ELF-1 (cell line): Measurements from ENCODE around the gene ISCU.
A peak's percentile ranks its signal among the peaks of the same experiment; 100 is the strongest.
"Not testable (repeated sequence)": the region's sequence is repeated elsewhere in the genome, so short reads cannot be mapped to it uniquely, and the experiment has no call there.

Experiments used
- DNase-seq: peaks from one replicate; pipeline ENCODE4 v3.0.0-alpha.2; 2016; ENCODE audit warnings: low read depth, low spot score

Gene ISCU

GRCh38 chr12:108570743-108571608, 8.6 kb downstream of the ISCU start:
- DNase-seq: no peak

- DNase-seq: no peak
These were observed 9.3 kb downstream of the ISCU start for GRCh38 chr12:108571609-108572165.

- DNase-seq: no peak
These were observed 9.9 kb downstream of the ISCU start for GRCh38 chr12:108572166-108572790.

- DNase-seq: no peak
These were observed 10.9 kb downstream of the ISCU start for GRCh38 chr12:108573317-108573716.

GRCh38 chr12:108574276-108574675, 11.9 kb downstream of the ISCU start:
- DNase-seq: not testable (repeated sequence)

GRCh38 chr12:108575199-108575912, 13.0 kb downstream of the ISCU start:
- DNase-seq: no peak

GRCh38 chr12:108576660-108577234, 14.4 kb downstream of the ISCU start:
- DNase-seq: no peak

- no peak for DNase-seq
These were observed 15.1 kb downstream of the ISCU start for GRCh38 chr12:108577458-108577857.

GRCh38 chr12:108578264-108578663, 15.9 kb downstream of the ISCU start:
- DNase-seq: no peak

GRCh38 chr12:108578813-108579212, 16.4 kb downstream of the ISCU start:
- DNase-seq: no peak

- peak; percentile 58 for DNase-seq
These were observed 18.1 kb downstream of the ISCU start for GRCh38 chr12:108580531-108580930.

- DNase-seq: peak; percentile 31
These were observed 19.2 kb downstream of the ISCU start for GRCh38 chr12:108581311-108582227.

GRCh38 chr12:108582509-108582908, 20.1 kb downstream of the ISCU start:
- DNase-seq: no peak

GRCh38 chr12:108582978-108583770, 20.8 kb downstream of the ISCU start:
- no peak for DNase-seq

- DNase-seq: no peak
These were observed 21.6 kb downstream of the ISCU start for GRCh38 chr12:108583991-108584390.

- DNase-seq: no peak
These were observed 22.2 kb downstream of the ISCU start for GRCh38 chr12:108584456-108585065.

- DNase-seq: no peak
These were observed 23.5 kb downstream of the ISCU start for GRCh38 chr12:108585864-108586263.

GRCh38 chr12:108586306-108586705, 23.9 kb downstream of the ISCU start:
- DNase-seq: no peak

- DNase-seq: no peak
These were observed 25.4 kb downstream of the ISCU start for GRCh38 chr12:108587826-108588225.
